Ascending aorta (tissue), 2 donors: ENCODE data around the gene FOXN3. TPM values are rescaled to one million over a fixed set of nuclear protein-coding genes. Genes with fewer than 3 reads are reported as not detected.

ENCODE experiments used
- DNase-seq, 2 donors: peaks; one replicate each; pipeline ENCODE4 v3.0.0-alpha.2; 2019; ENCODE audit warnings: low spot score in 2 of 2
- H3K27ac ChIP-seq, 2 donors: fragments of 200-600 bp; sonication (generic); one replicate each; pipeline ENCODE4 v1.5.1; 2016 to 2017; ENCODE audit warnings: mild to moderate bottlenecking in 1 of 2
- H3K27me3 ChIP-seq: fragments of 200-600 bp; sonication (generic); one replicate; pipeline ENCODE4 v1.5.1; 2017
- H3K36me3 ChIP-seq, 2 donors: fragments of 200-600 bp; sonication (generic); one replicate each; pipeline ENCODE4 v1.5.1; 2016
- H3K4me1 ChIP-seq, 2 donors: fragments of 200-600 bp; sonication (generic); one replicate each; pipeline ENCODE4 v1.5.1; 2016 to 2017; ENCODE audit warnings: mild to moderate bottlenecking in 1 of 2
- H3K4me3 ChIP-seq, 2 donors: fragments of 200-600 bp; sonication (generic); one replicate each; pipeline ENCODE4 v1.5.1; 2016 to 2017; ENCODE audit warnings: mild to moderate bottlenecking in 1 of 2
- H3K9me3 ChIP-seq, 2 donors: fragments of 200-600 bp; sonication (generic); one replicate each; pipeline ENCODE4 v1.5.1; 2016
- intact Hi-C: fragments of 100-400 bp; cut with DNase I; formaldehyde crosslinking; loops from one replicate; pipeline ENCODE4 v1.15.1; 2023
- total RNA-seq: library from RNA; depleted of rRNA; stranded (reverse); fragments of >200 nt; gene quantifications from one replicate; pipeline ENCODE4 v1.1.0, GENCODE V29; 2016
- TF ChIP-seq, protein P1 (sequence below), 3 experiments: fragments of 200-600 bp in 2 of 3; fragments of 450-650 bp in 1 of 3; sonication (generic) in 2 of 3; IDR thresholded peaks; one replicate each; pipeline ENCODE4 v1.5.1; 2016 to 2019; ENCODE audit warnings: antibody characterized with exemption in 3 of 3, mild to moderate bottlenecking in 1 of 3, moderate library complexity in 1 of 3

The FOXN3 gene
- total RNA-seq, 1 donor from 2014 or later = 96.3 TPM

- intact Hi-C loops = no loop called here
- TF ChIP-seq, protein P1, sequence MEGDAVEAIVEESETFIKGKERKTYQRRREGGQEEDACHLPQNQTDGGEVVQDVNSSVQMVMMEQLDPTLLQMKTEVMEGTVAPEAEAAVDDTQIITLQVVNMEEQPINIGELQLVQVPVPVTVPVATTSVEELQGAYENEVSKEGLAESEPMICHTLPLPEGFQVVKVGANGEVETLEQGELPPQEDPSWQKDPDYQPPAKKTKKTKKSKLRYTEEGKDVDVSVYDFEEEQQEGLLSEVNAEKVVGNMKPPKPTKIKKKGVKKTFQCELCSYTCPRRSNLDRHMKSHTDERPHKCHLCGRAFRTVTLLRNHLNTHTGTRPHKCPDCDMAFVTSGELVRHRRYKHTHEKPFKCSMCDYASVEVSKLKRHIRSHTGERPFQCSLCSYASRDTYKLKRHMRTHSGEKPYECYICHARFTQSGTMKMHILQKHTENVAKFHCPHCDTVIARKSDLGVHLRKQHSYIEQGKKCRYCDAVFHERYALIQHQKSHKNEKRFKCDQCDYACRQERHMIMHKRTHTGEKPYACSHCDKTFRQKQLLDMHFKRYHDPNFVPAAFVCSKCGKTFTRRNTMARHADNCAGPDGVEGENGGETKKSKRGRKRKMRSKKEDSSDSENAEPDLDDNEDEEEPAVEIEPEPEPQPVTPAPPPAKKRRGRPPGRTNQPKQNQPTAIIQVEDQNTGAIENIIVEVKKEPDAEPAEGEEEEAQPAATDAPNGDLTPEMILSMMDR (IDR thresholded peaks at IDR 0.05) = no peak
- H3K27ac ChIP-seq = peak overlapping the region; percentile 64 to 82
- DNase-seq = no peak
- no peaks in the 10 kb centered on the region for H3K9me3 ChIP-seq
- peaks cover 12 to 13% of the 10 kb centered on the region in 2 donors for H3K36me3 ChIP-seq
- no peaks in the 10 kb centered on the region for H3K27me3 ChIP-seq
- H3K4me1 ChIP-seq = peaks cover 0 to 56% of the 10 kb centered on the region in 2 donors
- no peak overlapping the region for H3K4me3 ChIP-seq
Measured at GRCh38 chr14:89407856-89408255, 9.2 kb downstream of the FOXN3 start.

DNA sequence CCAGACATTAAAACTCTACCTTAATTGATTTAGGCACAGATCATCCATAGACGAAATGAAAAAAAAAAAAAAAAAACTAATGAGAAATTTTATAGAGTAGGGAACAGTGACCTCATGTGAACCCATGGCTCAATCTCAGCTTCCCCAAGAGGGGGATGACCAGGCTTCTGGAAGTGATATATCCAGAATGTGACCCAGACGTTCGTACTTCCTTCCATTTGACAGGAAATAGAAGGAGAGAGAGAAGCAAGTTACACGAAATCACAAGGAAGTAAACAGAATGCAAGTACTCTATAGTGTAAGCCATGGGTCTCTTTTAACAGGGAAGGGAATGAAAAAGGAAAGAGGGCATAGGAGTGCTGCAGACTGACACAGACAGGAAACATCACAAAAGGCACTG lies 10.1 kb downstream of the FOXN3 start:
- Histone ChIP-seq H3K4me3 (no peak overlapping the region), H3K4me1 (peaks cover 0 to 57% of the 10 kb centered on the region in 2 donors), H3K27me3 (no peaks in the 10 kb centered on the region), H3K36me3 (peaks cover 11 to 12% of the 10 kb centered on the region in 2 donors), H3K27ac (peak overlapping the region; percentile 64 to 82), H3K9me3 (no peaks in the 10 kb centered on the region)
- TF ChIP-seq, protein P1 (IDR thresholded peaks at IDR 0.05) = no peak
- DNase-seq = no peak
- intact Hi-C loops = no loop called here

DNA sequence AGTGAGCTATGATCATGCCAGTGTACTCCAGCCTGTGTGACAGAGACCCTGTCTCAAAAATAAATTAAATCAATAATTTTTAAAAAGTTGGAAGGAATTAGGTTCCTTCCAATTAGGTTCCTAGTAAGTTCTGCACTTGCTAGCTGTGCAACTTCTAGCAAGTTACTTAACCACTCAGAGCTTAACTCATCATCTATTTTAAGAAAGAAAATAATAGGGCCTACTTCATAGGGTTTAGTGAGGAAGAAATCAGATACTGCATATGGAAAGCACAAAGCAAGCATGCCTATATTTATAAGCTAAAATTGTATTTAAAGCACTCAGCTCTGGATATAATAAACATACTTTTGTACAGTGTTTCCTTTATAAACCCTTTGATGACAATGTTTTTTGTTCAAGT lies 10.7 kb downstream of the FOXN3 start:
- no peak overlapping the region for H3K4me3 ChIP-seq
- H3K27me3 ChIP-seq = no peaks in the 10 kb centered on the region
- DNase-seq = no peak
- intact Hi-C loops = no loop called here
- TF ChIP-seq, protein P1 (IDR thresholded peaks at IDR 0.05) = no peak
- peaks cover 0 to 58% of the 10 kb centered on the region in 2 donors for H3K4me1 ChIP-seq
- H3K27ac ChIP-seq = peak overlapping the region in 1 of 2 donors; percentile 82
- H3K36me3 ChIP-seq = peaks cover 6 to 10% of the 10 kb centered on the region in 2 donors
- H3K9me3 ChIP-seq = no peaks in the 10 kb centered on the region

DNA sequence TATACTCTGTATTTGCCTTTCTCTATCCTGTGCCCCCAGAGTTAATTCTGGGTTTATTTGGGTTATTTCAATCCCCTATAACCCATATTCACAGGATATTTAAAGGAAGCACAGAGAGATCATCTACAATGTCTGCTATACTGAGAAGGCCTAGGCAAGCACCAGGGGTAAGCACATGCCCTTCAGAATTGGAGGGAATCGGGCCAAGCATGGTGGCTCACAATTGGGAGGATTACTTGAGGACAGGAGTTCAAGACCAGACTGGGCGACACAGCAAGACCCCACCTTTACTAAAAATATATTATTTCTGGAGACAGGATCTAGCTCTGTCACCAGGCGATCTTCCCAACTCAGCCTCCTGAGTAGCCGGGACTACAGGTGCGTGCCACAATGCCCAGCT lies 11.3 kb downstream of the FOXN3 start:
- no peak for DNase-seq
- intact Hi-C loops = no loop called here
- TF ChIP-seq, protein P1 (IDR thresholded peaks at IDR 0.05) = no peak

GRCh38 chr14:89402363-89402762 lies 14.7 kb downstream of the FOXN3 start:
- no peaks in the 10 kb centered on the region for H3K27me3 ChIP-seq
- H3K4me1 ChIP-seq = peaks cover 0 to 38% of the 10 kb centered on the region in 2 donors
- TF ChIP-seq, protein P1 (IDR thresholded peaks at IDR 0.05) = no peak
- H3K4me3 ChIP-seq = no peak overlapping the region
- no peak for DNase-seq
- intact Hi-C loops = no loop called here
- no peak overlapping the region for H3K27ac ChIP-seq
- H3K36me3 ChIP-seq = peaks cover 0 to 3% of the 10 kb centered on the region in 2 donors
- H3K9me3 ChIP-seq = no peaks in the 10 kb centered on the region

More for the DNA sequence above, 11.3 kb downstream of the FOXN3 start:
- no peaks in the 10 kb centered on the region for H3K9me3 ChIP-seq
- H3K27me3 ChIP-seq = no peaks in the 10 kb centered on the region
- H3K27ac ChIP-seq = no peak overlapping the region
- H3K36me3 ChIP-seq = peaks cover 0 to 4% of the 10 kb centered on the region in 2 donors
- no peak overlapping the region for H3K4me3 ChIP-seq
- peaks cover 0 to 52% of the 10 kb centered on the region in 2 donors for H3K4me1 ChIP-seq

DNA sequence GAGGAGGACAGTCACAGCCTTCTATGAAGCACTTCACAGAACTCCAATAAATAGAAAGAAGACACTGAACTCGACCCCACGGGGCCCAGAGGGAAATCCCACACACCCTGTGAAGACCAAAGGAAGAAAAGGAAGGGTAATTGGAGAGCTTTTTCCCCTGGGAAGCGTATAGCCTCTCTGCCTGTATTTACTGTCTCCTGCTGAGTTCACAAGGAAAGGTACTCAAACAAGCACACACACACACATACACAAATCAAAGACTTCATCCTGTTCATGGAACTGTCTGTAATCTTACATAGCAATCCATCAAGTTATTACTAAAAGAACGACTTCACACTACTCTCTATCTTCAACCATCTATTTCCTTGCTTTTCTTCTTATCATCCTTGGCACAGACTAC lies 15.3 kb downstream of the FOXN3 start:
- Histone ChIP-seq H3K9me3 (no peaks in the 10 kb centered on the region), H3K27ac (no peak overlapping the region), H3K27me3 (no peaks in the 10 kb centered on the region), H3K4me1 (peaks cover 0 to 32% of the 10 kb centered on the region in 2 donors), H3K36me3 (peaks cover 0 to 3% of the 10 kb centered on the region in 2 donors), H3K4me3 (no peak overlapping the region)
- TF ChIP-seq, protein P1 (IDR thresholded peaks at IDR 0.05) = no peak
- intact Hi-C loops = no loop called here
- no peak for DNase-seq
